K562 (cell line): Measurements from ENCODE around the gene PGS1. TPM values are rescaled to one million over a fixed set of nuclear protein-coding genes. Genes with fewer than 3 reads are reported as not detected.

Source experiments
- ATAC-seq: fragments of 200-7000 bp; cut with Tn5 transposase; 3 replicates; pipeline ENCODE4 v1.9.1; 2020; ENCODE audit warnings: moderate library complexity
- BruUV-seq: library from RNA; stranded (reverse); fragments of 400-500 nt; replicated peaks from 2 replicates; lab custom pipeline; 2021; lab: Mats Ljungman, UMichigan
- CTCF ChIA-PET: fragments of 300-600 bp; formaldehyde crosslinking; extraction: SDS; loops from one replicate; lab custom pipeline; 2021; ENCODE audit warnings: low intra/inter-chr PET ratio; lab: Yijun Ruan, JAX
- POLR2A ChIA-PET: fragments of 300-600, 350-650 bp; sonication (Branson Sonifier 250); formaldehyde crosslinking; extraction: SDS; loops from one replicate; lab custom pipeline; 2021; ENCODE audit warnings: antibody characterized with exemption, inconsistent platforms; lab: Yijun Ruan, JAX
- DNase-seq, 4 experiments: peaks; one replicate each; pipeline versions ENCODE4 v3.0.0 to v3.0.0-alpha.2; 2011 to 2018; ENCODE audit warnings: low spot score in 3 of 4, mixed read lengths in 3 of 4; ENCODE audit errors: extremely low read depth in 1 of 4
- FAIRE-seq: peaks from 2 replicates; lab custom pipeline; 2011; peaks lifted over from hg19 to GRCh38; lab: Jason Lieb, UNC
- H2AFZ ChIP-seq: 2 replicates; pipeline ENCODE4 v1.6.0; 2011; ENCODE audit warnings: low read depth, low read length, control low read depth, inconsistent platforms
- H3K27ac ChIP-seq: fragments of 200-600 bp; 3 replicates; pipeline ENCODE4 v1.8.0; 2011; ENCODE audit warnings: low read depth, mild to moderate bottlenecking, control low read depth, inconsistent platforms, low read length, moderate library complexity, mixed read lengths; ENCODE audit errors: extremely low read depth
- H3K27me3 ChIP-seq, 2 experiments: fragments of 300-600 bp in 1 of 2; 2 replicates in 1 of 2; 3 replicates in 1 of 2; pipeline versions ENCODE4 v1.6.0 to v1.8.0; 2011; ENCODE audit warnings: inconsistent platforms in 2 of 2, low read length in 2 of 2, mild to moderate bottlenecking in 1 of 2, mixed read lengths in 1 of 2, moderate library complexity in 1 of 2; ENCODE audit not compliant: control insufficient read depth in 2 of 2, insufficient read depth in 2 of 2
- H3K36me3 ChIP-seq: fragments of 300-600 bp; 3 replicates; pipeline ENCODE4 v1.8.0; 2011; ENCODE audit warnings: mild to moderate bottlenecking, low read length, inconsistent platforms; ENCODE audit not compliant: control insufficient read depth, insufficient read depth
- H3K4me1 ChIP-seq, 2 experiments: fragments of 200-600 bp in 1 of 2; replicated peaks in 1 of 2; 2 replicates in 1 of 2; 3 replicates in 1 of 2; pipeline versions ENCODE4 v1.5.1 to v1.8.0; 2011; ENCODE audit warnings: inconsistent platforms in 2 of 2, low read length in 2 of 2, mild to moderate bottlenecking in 1 of 2, mixed read lengths in 1 of 2, moderate library complexity in 1 of 2; ENCODE audit not compliant: control insufficient read depth in 2 of 2, insufficient read depth in 2 of 2
- H3K4me2 ChIP-seq: 2 replicates; pipeline ENCODE4 v1.6.1; 2011; ENCODE audit warnings: low read length, control low read depth, inconsistent platforms, mixed read lengths; ENCODE audit not compliant: insufficient read depth
- H3K4me3 ChIP-seq: fragments of 200-600 bp; sonication (generic), shearing (Covaris generic); 2 replicates; pipeline ENCODE4 v1.5.1; 2016; ENCODE audit warnings: control low read depth, inconsistent platforms
- H3K79me2 ChIP-seq: fragments of 200-600 bp; 3 replicates; pipeline ENCODE4 v1.8.0; 2011; ENCODE audit warnings: low read length, inconsistent platforms; ENCODE audit not compliant: control insufficient read depth, insufficient read depth
- H3K9ac ChIP-seq, 2 experiments: 2 replicates each; pipeline versions ENCODE4 v1.6.0 to v1.6.1; 2011; ENCODE audit warnings: low read depth in 2 of 2, low read length in 2 of 2, control low read depth in 1 of 2, inconsistent platforms in 1 of 2, mild to moderate bottlenecking in 1 of 2, mixed read lengths in 1 of 2; ENCODE audit not compliant: insufficient read depth in 1 of 2
- H3K9me1 ChIP-seq: one replicate; pipeline ENCODE4 v1.6.0; 2011; ENCODE audit warnings: inconsistent platforms, mild to moderate bottlenecking, low read length, moderate library complexity; ENCODE audit not compliant: control insufficient read depth, insufficient read depth
- H3K9me3 ChIP-seq: replicated peaks from 2 replicates; pipeline ENCODE4 v1.5.1; 2011; ENCODE audit warnings: low read depth, low read length, inconsistent platforms; ENCODE audit not compliant: control insufficient read depth, insufficient read depth
- H4K20me1 ChIP-seq: replicated peaks from 2 replicates; pipeline ENCODE4 v1.6.1; 2011; ENCODE audit warnings: low read length, inconsistent platforms, mixed read lengths; ENCODE audit not compliant: control insufficient read depth, insufficient read depth
- HDAC2 ChIP-seq: fragments of 450-650 bp; IDR thresholded peaks from 2 replicates; pipeline ENCODE4 v1.6.1; 2016; ENCODE audit warnings: mild to moderate bottlenecking
- SOX6 ChIP-seq: fragments of 450-650 bp; IDR thresholded peaks from 2 replicates; pipeline ENCODE4 v1.6.1; 2014; ENCODE audit warnings: mild to moderate bottlenecking
- ZNF444 ChIP-seq: fragments of 250-450 bp; sonication (Bioruptor Pico); IDR thresholded peaks from 2 replicates; pipeline ENCODE4 v1.4.0; 2020; ENCODE audit warnings: mild to moderate bottlenecking, moderate library complexity
- WGBS: fragments of 100-300 bp; shearing (Covaris generic); methylation state at CpG from one replicate; pipeline ENCODE4 v1.1.6; 2016; ENCODE audit warnings: low coverage, mixed read lengths; ENCODE audit not compliant: insufficient coverage; ENCODE audit errors: missing lambda C conversion rate; 5-methylcytosine and 5-hydroxymethylcytosine counted together
- in situ Hi-C: fragments of 300-500 bp; cut with MboI; formaldehyde crosslinking; loops from 4 replicates; pipeline ENCODE4 v1.15.0; 2018; ENCODE audit warnings: inconsistent platforms, mixed read lengths
- intact Hi-C: fragments of 100-400 bp; cut with micrococcal nuclease; formaldehyde crosslinking; loops from 2 replicates; pipeline ENCODE4 v1.14.2; 2022
- polyA plus RNA-seq, 8 experiments: library from polyadenylated mRNA; depleted of rRNA in 4 of 8; stranded (reverse) in 5 of 8; unstranded in 3 of 8; fragments of >200 nt; fragmentation: Nextera tagmentation in 2 of 8; fragmentation: Illumina TruSeq in 1 of 8; extraction: Ambion mirVana in 2 of 8; extraction: Trizol in 1 of 8; gene quantifications; 2 replicates each; pipeline versions ENCODE4 v1.2.1 to v1.2.3, GENCODE V29; 2011 to 2014; ENCODE audit warnings: inconsistent platforms in 1 of 8, missing spikeins in 1 of 8
- total RNA-seq, 7 experiments: library from RNA; depleted of rRNA in 6 of 7; stranded (reverse); fragments of >200 nt in 6 of 7; fragmentation: Illumina TruSeq in 2 of 7; extraction: Trizol in 2 of 7; gene quantifications; 2 replicates each; pipeline versions ENCODE4 v1.2.1 to v1.2.3, GENCODE V29; 2011 to 2021; ENCODE audit warnings: low replicate concordance in 1 of 7

Gene PGS1
- total and polyA plus RNA-seq, 9 of the 15 experiments (the other 6 are each of a cell fraction or from before 2014, with no cell fraction given) = 1.3 to 39.4 (median 22.3) TPM

DNA sequence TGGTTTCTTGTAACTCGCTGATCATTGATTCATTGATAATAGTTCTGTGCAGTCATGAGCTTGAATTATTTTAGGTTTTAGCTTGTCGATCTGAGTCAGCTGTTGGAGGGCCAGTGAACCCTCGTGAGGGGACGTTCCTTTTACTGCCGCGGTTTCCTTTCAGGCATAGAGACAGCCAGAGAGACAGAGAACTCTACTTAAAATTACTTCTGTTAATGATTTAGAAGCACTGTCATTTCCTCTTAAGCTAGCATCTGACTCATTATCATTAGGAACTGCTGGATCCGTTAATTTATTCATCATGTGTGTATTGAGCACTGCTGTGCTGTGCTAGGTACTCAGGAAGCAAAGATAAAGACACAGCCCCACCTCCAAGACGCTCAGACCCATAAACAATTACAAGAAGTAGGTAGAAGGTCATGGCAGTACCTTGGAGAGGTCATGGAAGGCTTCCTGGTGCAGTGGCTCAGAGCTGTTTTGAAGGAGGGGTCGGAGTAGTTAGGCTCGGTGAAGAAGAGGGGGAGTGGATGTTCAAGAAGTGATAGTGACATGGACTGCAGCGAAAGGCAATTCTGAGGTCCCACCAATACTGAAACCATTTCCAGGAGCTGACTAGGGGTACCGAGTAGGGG, 3.3 kb downstream of the PGS1 start (continued):
- TF ChIP-seq SOX6 = peak; percentile 64; the same call in 1 of the 2 replicates

DNA sequence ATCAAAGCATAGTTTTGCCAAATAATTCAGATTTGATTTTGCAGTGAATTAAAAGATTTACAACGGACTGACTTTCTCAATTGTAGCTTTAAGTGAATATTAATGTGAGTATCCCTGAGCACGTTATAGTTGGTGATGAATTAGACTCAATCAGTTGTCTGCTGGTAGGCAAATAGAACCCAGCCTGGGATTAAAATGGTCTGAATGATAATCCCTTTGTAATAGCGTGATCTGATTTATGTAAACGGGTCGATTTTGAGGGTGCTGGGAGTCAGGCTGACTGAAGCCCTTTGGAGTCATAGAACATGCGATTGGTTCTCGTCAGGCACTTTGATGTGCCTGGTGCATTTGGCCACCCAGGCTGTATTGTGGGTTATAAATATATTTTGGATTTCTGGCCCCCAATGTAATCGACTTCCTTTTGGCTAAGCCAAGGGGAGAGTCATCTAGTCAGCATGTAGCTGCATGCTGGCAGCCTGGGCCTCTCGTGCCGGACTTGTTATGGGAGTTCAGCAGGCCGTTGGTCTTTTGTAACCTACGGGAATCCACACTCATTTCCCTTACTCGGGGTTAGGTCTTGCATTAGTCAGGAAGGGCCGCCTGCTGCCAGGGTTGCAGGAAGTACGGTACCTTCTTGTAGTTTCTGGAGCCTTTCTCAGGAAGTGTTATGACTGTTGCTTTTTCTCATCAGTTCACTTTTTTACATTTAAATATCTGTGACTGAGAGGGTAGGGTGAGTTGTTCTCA, 5.4 kb downstream of the PGS1 start:
- ChIA-PET POLR2A (interaction anchor here (0.7 kb wide), 1 partner anchor 95 kb away, joined by 4 read pairs; no protein-coding TSS in a partner anchor), CTCF (no interaction called here)
- in situ Hi-C loops = no loop called here
- no TSS peak for BruUV-seq
- peaks cover 96% of the 10 kb centered on the region for H3K79me2 ChIP-seq
- intact Hi-C loops = no loop called here
- peaks cover 32% of the 10 kb centered on the region for H4K20me1 ChIP-seq
- H3K9ac ChIP-seq = no peak overlapping the region
- H3K4me2 ChIP-seq = no peak overlapping the region
- H3K9me3 ChIP-seq = no peaks in the 10 kb centered on the region
- H3K9me1 ChIP-seq = peaks cover 8% of the 10 kb centered on the region
- peaks cover 40% of the 10 kb centered on the region; the same call in 2 of the 3 replicates for H3K36me3 ChIP-seq
- no peak overlapping the region for H3K27ac ChIP-seq
- FAIRE-seq = no peak
- ATAC-seq = no peak
- H3K4me1 ChIP-seq = peaks cover 31 to 34% of the 10 kb centered on the region in 2 experiments
- WGBS = 77% methylated on average over 15 of the region's 15 CpGs
- TF ChIP-seq ZNF444 (CRISPR knock-in tag) (no peak), HDAC2 (no peak)
- no peak for DNase-seq
- no peaks in the 10 kb centered on the region for H3K27me3 ChIP-seq
- no peak overlapping the region for H3K4me3 ChIP-seq
- H2AFZ ChIP-seq = no peak overlapping the region
